Sigmoid colon (tissue), 7 donors: ENCODE data around the gene IL1RN. TPM values are rescaled to one million over a fixed set of nuclear protein-coding genes. Genes with fewer than 3 reads are reported as not detected.
"Not testable (repeated sequence)": the region's sequence is repeated elsewhere in the genome, so short reads cannot be mapped to it uniquely, and the experiment has no call there.

Experiments
- DNase-seq: peaks from one replicate; pipeline ENCODE4 v3.0.0-alpha.2; 2019
- H3K27ac ChIP-seq, 4 donors: fragments of 200-600 bp; sonication (generic); one replicate each; pipeline ENCODE4 v1.5.1; 2016 to 2019; ENCODE audit warnings: mild to moderate bottlenecking in 1 of 4
- H3K27me3 ChIP-seq, 3 donors: fragments of 200-600 bp; sonication (generic); one replicate each; pipeline ENCODE4 v1.5.1; 2019; ENCODE audit warnings: mild to moderate bottlenecking in 1 of 3
- H3K36me3 ChIP-seq, 4 donors: fragments of 200-600 bp; sonication (generic); one replicate each; pipeline ENCODE4 v1.5.1; 2016 to 2019
- H3K4me1 ChIP-seq, 4 donors: fragments of 200-600 bp; sonication (generic); one replicate each; pipeline ENCODE4 v1.5.1; 2017 to 2019
- H3K4me3 ChIP-seq, 4 donors: fragments of 200-600 bp; sonication (generic); one replicate each; pipeline ENCODE4 v1.5.1; 2017 to 2019; ENCODE audit warnings: mild to moderate bottlenecking in 2 of 4, moderate library complexity in 1 of 4
- H3K9me3 ChIP-seq, 4 donors: fragments of 200-600 bp in 3 of 4; sonication (generic) in 3 of 4; one replicate each; pipeline versions ENCODE4 v1.5.1 to v1.6.1; 2013 to 2019
- EP300 ChIP-seq, 4 donors: sonication (generic); formaldehyde crosslinking; IDR thresholded peaks; one replicate each; pipeline ENCODE4 v1.6.1; 2017; ENCODE audit warnings: antibody characterized with exemption in 4 of 4
- POLR2A ChIP-seq, 2 donors: fragments of 450-650 bp; IDR thresholded peaks; one replicate each; pipeline ENCODE4 v1.6.1; 2016; ENCODE audit warnings: antibody characterized with exemption in 2 of 2, mild to moderate bottlenecking in 2 of 2, moderate library complexity in 2 of 2
- POLR2AphosphoS5 ChIP-seq, 4 donors: sonication (generic); formaldehyde crosslinking; IDR thresholded peaks; one replicate each; pipeline ENCODE4 v1.6.1; 2017; ENCODE audit warnings: antibody characterized with exemption in 4 of 4
- WGBS, 2 donors: extraction: QIAGEN DNeasy Blood & Tissue Kit; methylation state at CpG; one replicate each; pipeline ENCODE4 v1.1.7; 2013; 5-methylcytosine and 5-hydroxymethylcytosine counted together
- intact Hi-C: fragments of 100-400 bp; cut with DNase I; formaldehyde crosslinking; loops from one replicate; pipeline ENCODE4 v1.15.1; 2023
- polyA plus RNA-seq, 3 donors: library from polyadenylated mRNA; stranded (reverse); fragments of 200-250 nt; gene quantifications; one replicate each; pipeline ENCODE4 v1.2.3, GENCODE V29; 2013
- total RNA-seq, 4 donors: library from RNA; depleted of rRNA; stranded (reverse); fragments of >200 nt; gene quantifications; one replicate each; pipeline ENCODE4 v1.1.0, GENCODE V29; 2016
- TF ChIP-seq, protein P1 (sequence below), 4 experiments: fragments of 450-650 bp in 3 of 4; fragments of 200-600 bp in 1 of 4; IDR thresholded peaks; one replicate each; pipeline ENCODE4 v1.5.1; 2016 to 2019; ENCODE audit warnings: antibody characterized with exemption in 4 of 4, mild to moderate bottlenecking in 3 of 4, moderate library complexity in 2 of 4
- donor health status: healthy with polysubstance abuse.
- donor health status: Bipolar disorder and iron deficiency.
- donor health status: healthy.

The IL1RN gene
- total and polyA plus RNA-seq, 7 donors, result 0.55 to 19.9 (median 6.6) TPM; not detected in 2

DNA sequence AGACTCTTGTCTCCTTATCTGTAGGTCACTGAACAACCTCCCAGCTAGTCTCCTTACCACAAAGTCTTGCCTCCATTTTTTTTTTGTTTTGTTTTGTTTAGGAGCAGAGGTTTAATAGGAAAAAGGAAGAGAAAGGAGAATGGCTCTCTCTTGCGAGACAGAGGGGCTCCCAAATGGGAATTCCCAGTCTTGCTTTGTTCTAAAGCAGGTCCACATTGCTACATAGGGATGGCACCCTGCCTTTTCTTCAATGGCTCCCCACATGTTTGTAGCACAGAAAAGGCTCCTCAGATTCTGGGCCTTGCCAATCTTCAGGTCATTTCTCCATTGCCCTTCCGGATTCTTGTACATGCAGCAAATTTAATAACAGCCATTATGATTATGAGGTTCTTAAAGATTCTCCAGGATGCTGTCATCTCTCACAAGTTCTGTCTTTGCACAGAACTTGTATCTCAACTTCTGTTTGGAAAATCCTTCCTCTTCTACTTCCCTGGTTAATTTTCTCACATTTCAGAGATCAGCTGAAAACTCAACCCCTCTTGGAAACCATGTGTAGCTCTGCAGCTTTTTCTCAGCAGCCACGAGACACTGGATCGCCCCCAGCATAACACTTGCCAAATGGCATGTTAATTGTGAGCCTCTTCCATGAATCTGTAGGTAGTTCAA, 36.0 kb upstream of the IL1RN start:
- no peak for TF ChIP-seq EP300 (IDR thresholded peaks at IDR 0.05)
- no peak for TF ChIP-seq POLR2A (IDR thresholded peaks at IDR 0.05)
- TF ChIP-seq POLR2AphosphoS5 (IDR thresholded peaks at IDR 0.05), result no peak
- TF ChIP-seq, protein P1, sequence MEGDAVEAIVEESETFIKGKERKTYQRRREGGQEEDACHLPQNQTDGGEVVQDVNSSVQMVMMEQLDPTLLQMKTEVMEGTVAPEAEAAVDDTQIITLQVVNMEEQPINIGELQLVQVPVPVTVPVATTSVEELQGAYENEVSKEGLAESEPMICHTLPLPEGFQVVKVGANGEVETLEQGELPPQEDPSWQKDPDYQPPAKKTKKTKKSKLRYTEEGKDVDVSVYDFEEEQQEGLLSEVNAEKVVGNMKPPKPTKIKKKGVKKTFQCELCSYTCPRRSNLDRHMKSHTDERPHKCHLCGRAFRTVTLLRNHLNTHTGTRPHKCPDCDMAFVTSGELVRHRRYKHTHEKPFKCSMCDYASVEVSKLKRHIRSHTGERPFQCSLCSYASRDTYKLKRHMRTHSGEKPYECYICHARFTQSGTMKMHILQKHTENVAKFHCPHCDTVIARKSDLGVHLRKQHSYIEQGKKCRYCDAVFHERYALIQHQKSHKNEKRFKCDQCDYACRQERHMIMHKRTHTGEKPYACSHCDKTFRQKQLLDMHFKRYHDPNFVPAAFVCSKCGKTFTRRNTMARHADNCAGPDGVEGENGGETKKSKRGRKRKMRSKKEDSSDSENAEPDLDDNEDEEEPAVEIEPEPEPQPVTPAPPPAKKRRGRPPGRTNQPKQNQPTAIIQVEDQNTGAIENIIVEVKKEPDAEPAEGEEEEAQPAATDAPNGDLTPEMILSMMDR (IDR thresholded peaks at IDR 0.05), result no peak
- Histone ChIP-seq H3K36me3 (no peaks in the 10 kb centered on the region), H3K4me3 (no peak overlapping the region), H3K27ac (no peak overlapping the region), H3K27me3 (no peaks in the 10 kb centered on the region), H3K9me3 (no peaks in the 10 kb centered on the region), H3K4me1 (no peaks in the 10 kb centered on the region)
- 79% methylated on average over 4 of the region's 4 CpGs for WGBS, 2 donors
- intact Hi-C loops, result no loop called here
- DNase-seq, result no peak

- WGBS, 2 donors, result 87 to 90% methylated on average over 5 of the region's 5 CpGs
- H3K9me3 ChIP-seq, result no peaks in the 10 kb centered on the region
- H3K4me1 ChIP-seq, result no peaks in the 10 kb centered on the region
- intact Hi-C loops, result no loop called here
- H3K4me3 ChIP-seq, result no peak overlapping the region
- TF ChIP-seq, protein P1 (IDR thresholded peaks at IDR 0.05), result no peak
- TF ChIP-seq EP300 (IDR thresholded peaks at IDR 0.05), result no peak
- no peak overlapping the region for H3K27ac ChIP-seq
- no peaks in the 10 kb centered on the region for H3K27me3 ChIP-seq
- H3K36me3 ChIP-seq, result no peaks in the 10 kb centered on the region
- DNase-seq, result no peak
These were observed 34.4 kb upstream of the IL1RN start for GRCh38 chr2:113092864-113093612.

DNA sequence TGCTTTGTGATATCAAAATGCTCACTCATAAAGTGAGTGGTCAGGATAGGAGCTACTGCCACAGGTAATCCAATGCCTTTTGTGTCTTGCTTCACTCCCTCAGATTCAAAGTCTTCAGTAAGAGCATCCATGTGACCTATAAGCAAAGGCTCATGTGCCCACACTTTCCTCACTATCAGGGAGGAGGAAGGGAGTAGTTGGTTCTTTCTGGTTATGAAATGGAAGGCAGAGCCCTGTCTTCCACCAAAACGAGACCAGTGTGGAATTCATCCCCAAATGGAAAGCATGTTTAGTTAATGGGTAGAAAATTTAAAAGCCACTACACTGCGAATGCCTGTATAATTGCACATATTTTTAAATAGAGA, 33.8 kb upstream of the IL1RN start:
- intact Hi-C loops, result no loop called here
- Histone ChIP-seq H3K4me1 (no peaks in the 10 kb centered on the region), H3K36me3 (no peaks in the 10 kb centered on the region), H3K27me3 (no peaks in the 10 kb centered on the region), H3K27ac (no peak overlapping the region), H3K4me3 (no peak overlapping the region), H3K9me3 (no peaks in the 10 kb centered on the region)
- TF ChIP-seq EP300 (IDR thresholded peaks at IDR 0.05) (no peak), POLR2AphosphoS5 (IDR thresholded peaks at IDR 0.05) (no peak), POLR2A (IDR thresholded peaks at IDR 0.05) (no peak)
- TF ChIP-seq, protein P1 (IDR thresholded peaks at IDR 0.05), result no peak
- 51 to 57% methylated on average over 2 of the region's 2 CpGs for WGBS, 2 donors
- no peak for DNase-seq

GRCh38 chr2:113096306-113096705, 31.1 kb upstream of the IL1RN start:
- H3K27ac ChIP-seq, intact Hi-C loops, H3K4me3 ChIP-seq, H3K27me3 ChIP-seq, H3K36me3 ChIP-seq, DNase-seq, H3K4me1 ChIP-seq, H3K9me3 ChIP-seq: not testable (repeated sequence)
- 95 to 96% methylated on average over 14 of the region's 14 CpGs for WGBS, 2 donors

DNA sequence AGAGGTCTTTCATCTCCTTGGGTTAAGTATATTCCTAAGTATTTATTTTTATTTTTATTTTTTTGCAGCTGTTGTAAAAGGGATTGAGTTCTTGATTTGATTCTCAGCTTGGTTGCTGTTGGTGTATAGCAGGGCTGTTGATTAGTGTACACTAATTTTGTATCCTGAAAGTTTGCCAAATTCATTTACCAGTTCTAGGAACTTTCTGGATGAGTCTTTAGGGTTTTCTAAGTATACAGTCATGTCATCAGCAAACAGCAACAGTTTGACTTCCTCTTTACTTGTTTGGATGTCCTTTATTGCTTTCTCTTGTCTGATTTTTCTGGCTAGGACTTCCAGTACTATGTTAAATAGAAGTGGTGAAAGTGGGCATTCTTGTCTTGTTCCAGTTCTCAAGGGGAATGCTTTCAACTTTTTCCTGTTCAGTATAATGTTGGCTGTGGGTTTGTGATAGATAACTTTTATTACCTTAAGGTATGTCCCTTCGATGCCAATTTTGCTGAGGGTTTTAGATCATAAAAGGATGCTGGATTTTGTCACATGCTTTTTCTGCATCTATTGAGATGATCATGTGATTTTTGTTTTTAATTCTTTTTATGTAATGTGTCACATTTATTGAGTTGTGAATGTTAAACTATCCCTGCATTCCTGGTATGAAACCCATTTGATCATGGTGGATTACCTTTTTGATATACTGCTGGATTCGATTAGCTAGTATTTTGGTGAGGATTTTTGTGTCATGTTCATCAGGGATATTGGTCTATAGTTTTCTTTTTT, 30.4 kb upstream of the IL1RN start:
- 89 to 91% methylated on average over 2 of the region's 2 CpGs for WGBS, 2 donors
- H3K4me1 ChIP-seq, H3K36me3 ChIP-seq, DNase-seq, H3K27me3 ChIP-seq, H3K4me3 ChIP-seq, H3K9me3 ChIP-seq, H3K27ac ChIP-seq, intact Hi-C loops: not testable (repeated sequence)
